Transverse colon (tissue), 4 donors: ENCODE measurements around the gene MACO1. TPM values are rescaled to one million over a fixed set of nuclear protein-coding genes. Genes with fewer than 3 reads are reported as not detected.

Source experiments
- DNase-seq: peaks from one replicate; pipeline ENCODE4 v3.0.0-alpha.2; 2019
- H3K27ac ChIP-seq, 4 donors: fragments of 200-600 bp; sonication (generic); 2 replicates each; pipeline ENCODE4 v1.5.1; 2016 to 2018; ENCODE audit warnings: inconsistent platforms in 4 of 4
- H3K27me3 ChIP-seq: fragments of 200-600 bp; sonication (generic); 2 replicates; pipeline ENCODE4 v1.5.1; 2017; ENCODE audit warnings: inconsistent platforms
- H3K36me3 ChIP-seq, 4 donors: fragments of 200-600 bp; sonication (generic); 2 replicates each; pipeline ENCODE4 v1.5.1; 2017 to 2019; ENCODE audit warnings: inconsistent platforms in 4 of 4
- H3K4me1 ChIP-seq, 4 donors: fragments of 200-600 bp; sonication (generic); 2 replicates each; pipeline ENCODE4 v1.5.1; 2017 to 2020; ENCODE audit warnings: inconsistent platforms in 4 of 4
- H3K4me3 ChIP-seq, 4 donors: fragments of 200-600 bp; sonication (generic); 1 replicate in 1 of 4; 2 replicates in 3 of 4; pipeline versions ENCODE4 v1.5.1 to v1.6.1; 2017 to 2019; ENCODE audit warnings: inconsistent platforms in 4 of 4
- H3K9me3 ChIP-seq, 2 donors: fragments of 200-600 bp; sonication (generic); 2 replicates each; pipeline ENCODE4 v1.5.1; 2017 to 2019; ENCODE audit warnings: inconsistent platforms in 2 of 2
- CTCF ChIP-seq, 5 experiments: fragments of 200-600 bp in 3 of 5; fragments of 450-650 bp in 2 of 5; sonication (generic) in 3 of 5; IDR thresholded peaks; 1 replicate in 2 of 5; 2 replicates in 3 of 5; pipeline ENCODE4 v1.5.1; 2016 to 2017; ENCODE audit warnings: antibody characterized with exemption in 5 of 5, inconsistent platforms in 3 of 5, mild to moderate bottlenecking in 2 of 5, moderate library complexity in 1 of 5
- EP300 ChIP-seq: sonication (generic); formaldehyde crosslinking; IDR thresholded peaks from one replicate; pipeline ENCODE4 v1.6.1; 2017; ENCODE audit warnings: antibody characterized with exemption, low read depth
- POLR2A ChIP-seq: fragments of 450-650 bp; IDR thresholded peaks from one replicate; pipeline ENCODE4 v1.6.1; 2016; ENCODE audit warnings: antibody characterized with exemption, mild to moderate bottlenecking, moderate library complexity
- POLR2AphosphoS5 ChIP-seq, 3 donors: sonication (generic); formaldehyde crosslinking; IDR thresholded peaks; one replicate each; pipeline ENCODE4 v1.6.1; 2016; ENCODE audit warnings: antibody characterized with exemption in 3 of 3
- WGBS, 2 donors: methylation state at CpG; one replicate each; pipeline ENCODE4 v1.1.5; 2018; ENCODE audit warnings: low coverage in 1 of 2; 5-methylcytosine and 5-hydroxymethylcytosine counted together
- in situ Hi-C, 4 donors: fragments of 200-750 bp; cut with MboI; loops; one replicate each; pipeline versions ENCODE4 v1.15.0 to v1.15.1; 2017; ENCODE audit warnings: low sequenced_read_pairs in 3 of 4, low pct_ligation_motif_present in 1 of 4, low pct_unique_long_range_greater_than_20kb in 1 of 4
- intact Hi-C: fragments of 100-400 bp; cut with DNase I; formaldehyde crosslinking; loops from one replicate; pipeline ENCODE4 v1.15.1; 2023; ENCODE audit warnings: low total_unique reads
- total RNA-seq, 4 donors: library from RNA; depleted of rRNA; stranded (reverse); fragments of >200 nt; gene quantifications; one replicate each; pipeline ENCODE4 v1.1.0, GENCODE V29; 2016

The MACO1 gene
- total RNA-seq, 4 donors from 2014 or later = 11.3 to 24.9 (median 19.0) TPM

DNA sequence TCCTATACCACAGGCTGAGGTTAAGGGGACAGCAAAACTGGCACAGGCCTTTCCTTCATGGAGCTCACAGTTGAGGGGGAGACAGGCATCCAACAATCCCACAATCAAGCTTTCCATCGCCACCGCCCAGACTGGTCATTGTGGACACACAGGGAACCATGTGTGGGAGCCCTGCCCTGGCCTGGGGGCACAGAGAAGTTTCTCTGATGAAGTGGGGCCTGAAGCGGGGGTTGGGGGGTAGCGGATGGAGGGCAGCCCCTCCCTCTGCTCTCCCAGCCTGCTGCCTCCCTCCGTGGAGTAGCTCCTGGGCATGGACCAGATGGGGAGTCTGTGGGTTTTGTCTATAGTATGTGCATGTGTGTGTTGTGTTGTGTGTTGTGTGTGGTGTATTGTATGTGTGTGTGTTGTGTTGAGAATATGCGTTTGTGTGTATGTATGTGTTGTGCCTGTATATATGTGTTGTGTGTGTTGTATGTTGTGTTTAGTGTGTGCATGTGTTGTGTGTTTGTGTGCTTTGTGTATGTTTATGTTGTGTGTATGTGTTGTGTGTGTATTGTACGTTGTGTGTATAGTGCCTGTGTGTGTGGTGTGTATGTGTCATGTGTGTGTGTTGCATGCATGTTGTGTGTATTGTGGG is 98.3 kb downstream of the MACO1 start:
- no peak overlapping the region for H3K4me3 ChIP-seq
- no peaks in the 10 kb centered on the region for H3K4me1 ChIP-seq
- no peaks in the 10 kb centered on the region for H3K9me3 ChIP-seq
- WGBS, 2 donors = 86% methylated on average over 7 of the region's 7 CpGs; no CpG with 5 or more reads in 1 of the 2 donors
- in situ Hi-C loops (loop anchor here in 3 of 4 donors (10.0 kb wide), 2 partner anchors 124 to 134 kb away; no protein-coding TSS in a partner anchor), intact Hi-C loops (loop anchor here (10.0 kb wide), 1 partner anchor 124 kb away; no protein-coding TSS in a partner anchor)
- TF ChIP-seq POLR2A (no peak), POLR2AphosphoS5 (IDR thresholded peaks at IDR 0.05) (no peak), EP300 (no peak), CTCF (IDR thresholded peaks at IDR 0.05) (no peak)
- H3K27me3 ChIP-seq = no peaks in the 10 kb centered on the region
- no peak for DNase-seq
- H3K27ac ChIP-seq = no peak overlapping the region
- no peaks in the 10 kb centered on the region for H3K36me3 ChIP-seq

- Histone ChIP-seq H3K4me1 (no peaks in the 10 kb centered on the region), H3K4me3 (no peak overlapping the region), H3K27me3 (no peaks in the 10 kb centered on the region), H3K36me3 (no peaks in the 10 kb centered on the region), H3K27ac (no peak overlapping the region), H3K9me3 (no peaks in the 10 kb centered on the region)
- intact Hi-C loops = loop anchor here (10.0 kb wide), 1 partner anchor 125 kb away; no protein-coding TSS in a partner anchor
- 40 to 82% methylated on average over 1 to 17 of the region's 18 CpGs for WGBS, 2 donors
- DNase-seq = no peak
- in situ Hi-C loops = loop anchor here in 3 of 4 donors (10.0 kb wide), 2 partner anchors 125 to 135 kb away; no protein-coding TSS in a partner anchor
- TF ChIP-seq POLR2A = no peak
- no peak for TF ChIP-seq EP300
- no peak for TF ChIP-seq POLR2AphosphoS5 (IDR thresholded peaks at IDR 0.05)
- no peak for TF ChIP-seq CTCF (IDR thresholded peaks at IDR 0.05)
These were observed 99.0 kb downstream of the MACO1 start for GRCh38 chr1:25529518-25530185.

DNA sequence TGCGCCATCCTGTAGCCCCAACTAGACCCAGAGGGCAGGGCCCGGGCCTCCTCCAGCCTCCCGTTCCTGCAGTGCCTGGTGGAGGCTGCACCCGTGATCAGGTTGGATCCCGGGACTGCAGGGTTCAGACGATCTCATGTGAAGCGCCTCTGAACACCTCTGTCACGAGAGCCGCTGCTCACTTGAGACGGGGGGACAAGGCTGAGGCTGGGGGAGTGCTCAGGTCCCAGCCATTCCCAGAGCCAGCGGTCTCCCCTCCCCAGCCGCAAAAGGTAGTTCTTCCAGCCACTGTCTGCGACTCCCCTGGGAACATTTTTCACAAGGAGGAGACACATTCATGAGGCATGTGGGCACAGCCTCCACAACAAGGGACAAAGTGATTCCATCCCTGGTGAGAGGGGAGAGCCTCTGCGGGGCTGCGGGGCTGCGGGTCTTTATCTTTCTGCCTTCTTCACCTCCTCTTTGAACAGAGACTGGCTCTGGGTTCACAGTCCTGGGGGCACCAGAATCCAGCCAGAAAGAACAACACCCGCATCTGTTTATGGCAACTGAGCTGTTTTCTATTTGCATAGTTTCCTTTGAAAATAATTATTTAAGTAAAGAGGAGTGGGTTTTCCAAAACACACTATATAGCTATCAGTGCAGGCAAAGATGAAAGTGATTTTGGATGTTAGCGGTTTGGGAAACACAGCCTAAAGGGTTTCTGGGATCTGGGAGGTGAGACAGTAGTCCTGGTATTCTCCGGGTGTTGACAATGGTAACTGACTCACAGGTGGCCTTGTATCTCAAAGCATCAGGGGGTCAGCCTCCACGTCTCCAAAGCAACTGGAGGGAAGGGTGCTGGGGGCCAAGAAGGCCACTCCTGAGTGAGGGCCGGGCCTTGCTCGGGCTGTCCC is 99.7 kb downstream of the MACO1 start:
- TF ChIP-seq POLR2A (no peak), EP300 (no peak), CTCF (IDR thresholded peaks at IDR 0.05) (no peak), POLR2AphosphoS5 (IDR thresholded peaks at IDR 0.05) (no peak)
- Histone ChIP-seq H3K4me3 (no peak overlapping the region), H3K27ac (no peak overlapping the region), H3K27me3 (no peaks in the 10 kb centered on the region), H3K36me3 (no peaks in the 10 kb centered on the region), H3K4me1 (no peaks in the 10 kb centered on the region), H3K9me3 (no peaks in the 10 kb centered on the region)
- DNase-seq = no peak
- WGBS, 2 donors = 80 to 81% methylated on average over 2 to 21 of the region's 22 CpGs
- intact Hi-C loops = no loop called here
- in situ Hi-C loops = no loop called here

GRCh38 chr1:25531082-25531461 is 100.4 kb downstream of the MACO1 start:
- TF ChIP-seq POLR2AphosphoS5 (IDR thresholded peaks at IDR 0.05) (no peak), POLR2A (no peak), CTCF (IDR thresholded peaks at IDR 0.05) (no peak), EP300 (no peak)
- DNase-seq = no peak
- H3K9me3 ChIP-seq = no peaks in the 10 kb centered on the region
- no peak overlapping the region for H3K27ac ChIP-seq
- H3K4me1 ChIP-seq = no peaks in the 10 kb centered on the region
- H3K36me3 ChIP-seq = no peaks in the 10 kb centered on the region
- no peaks in the 10 kb centered on the region for H3K27me3 ChIP-seq
- intact Hi-C loops = no loop called here
- no peak overlapping the region for H3K4me3 ChIP-seq
- 52% methylated on average over 11 of the region's 11 CpGs; no CpG with 5 or more reads in 1 of the 2 donors for WGBS, 2 donors
- in situ Hi-C loops = no loop called here
